HG03196 (cell line): ENCODE data around the gene ISLR.

ENCODE experiments used
- ATAC-seq: cut with Tn5 transposase; IDR thresholded peaks from one replicate; pipeline ENCODE4 v1.9.1; 2021; ENCODE audit not compliant: unreplicated experiment

The ISLR gene

DNA sequence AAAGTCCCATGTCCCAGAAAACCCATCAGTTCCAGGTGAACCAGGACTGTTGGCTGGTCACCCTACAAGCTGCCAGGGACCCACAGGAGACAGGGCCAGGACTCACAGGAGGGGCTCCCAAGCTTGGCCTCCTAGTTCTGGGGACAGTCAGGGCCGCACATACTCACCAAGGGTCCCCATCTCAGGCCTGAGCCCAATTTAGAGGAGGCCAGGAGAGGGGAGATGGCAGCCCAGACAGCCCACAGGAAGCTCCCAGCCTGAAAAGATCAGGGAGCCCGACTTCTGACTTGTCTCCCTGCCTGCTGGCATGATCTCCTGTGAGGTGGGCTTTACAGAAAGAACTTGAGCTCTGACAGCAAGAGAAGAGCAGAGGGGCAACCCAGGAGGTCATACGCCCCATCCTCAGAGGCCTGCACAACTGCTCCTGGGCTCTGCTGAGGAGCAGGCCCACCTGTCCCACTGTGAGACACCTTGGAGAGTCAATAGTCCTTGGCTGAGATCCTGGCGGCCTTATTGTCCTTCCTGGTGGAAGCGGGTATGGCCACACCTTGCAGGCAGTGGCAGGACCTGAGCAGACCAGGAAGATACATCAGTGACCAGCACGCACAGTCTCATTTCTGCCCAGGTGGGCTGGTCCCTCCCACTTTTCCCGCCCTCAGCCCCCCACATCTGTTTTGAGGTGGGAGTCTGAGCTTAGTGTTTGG lies 2.5 kb upstream of the ISLR start:
- no peak for ATAC-seq

DNA sequence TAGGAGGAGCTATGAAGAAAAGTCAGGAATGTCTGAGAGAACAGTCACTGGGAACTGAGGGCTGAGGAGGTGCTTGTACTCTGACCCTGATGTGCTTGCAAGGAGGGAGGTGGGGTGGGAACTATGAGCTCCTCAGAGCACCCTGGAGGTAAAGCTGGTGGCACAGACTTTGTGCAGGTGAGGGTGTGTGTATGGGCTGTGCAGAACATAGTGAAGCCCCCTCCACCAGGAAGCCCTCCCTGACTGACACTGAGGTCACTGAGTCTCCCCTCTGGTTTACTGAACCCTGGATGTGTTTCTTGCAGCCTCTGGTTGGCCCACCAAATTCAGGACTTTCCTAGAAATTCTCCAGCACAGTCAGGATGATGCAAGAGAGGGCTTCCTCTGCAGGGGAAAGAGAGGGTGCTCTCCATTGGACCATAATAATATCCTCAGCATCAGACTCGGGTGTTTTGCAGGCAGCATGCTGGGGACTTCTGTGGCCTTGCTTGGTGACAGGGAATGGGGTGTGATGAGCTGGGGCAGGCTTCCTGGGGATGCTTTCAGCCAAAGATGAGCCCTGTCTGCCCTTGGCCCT lies 1.5 kb upstream of the ISLR start:
- ATAC-seq, result no peak

DNA sequence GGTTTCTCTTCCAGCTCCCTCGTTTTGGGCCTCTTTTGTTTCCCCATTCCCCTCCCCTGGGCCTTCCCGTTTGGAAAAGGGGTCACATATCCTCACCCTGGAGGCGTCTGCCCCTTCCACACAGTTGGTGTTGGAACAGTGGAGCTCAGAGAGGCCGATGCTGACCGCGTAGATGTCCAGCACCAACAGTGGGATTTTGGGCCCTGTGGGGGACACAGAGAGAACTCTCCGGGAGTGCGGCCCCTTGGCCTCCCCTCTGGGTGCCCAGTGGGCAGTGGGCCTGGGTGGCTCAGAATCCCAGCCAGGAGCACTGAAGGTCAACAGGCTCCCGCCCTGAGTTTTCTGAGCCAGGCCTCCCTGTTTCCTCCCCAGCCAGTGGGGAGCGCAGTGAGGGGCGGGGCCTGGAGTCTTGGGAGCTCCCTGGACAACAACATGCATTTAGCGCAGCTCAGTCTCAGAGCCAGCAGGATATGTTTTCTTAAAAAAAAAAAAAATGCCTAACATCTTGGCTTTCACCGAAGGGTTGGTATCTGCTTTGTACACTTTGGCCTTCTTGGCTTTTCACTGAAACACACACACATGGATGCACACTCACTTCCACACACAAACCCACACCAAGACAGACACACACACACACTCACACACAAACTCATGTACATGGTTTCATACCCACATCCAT lies 670 bp upstream of the ISLR start:
- ATAC-seq, result no peak

DNA sequence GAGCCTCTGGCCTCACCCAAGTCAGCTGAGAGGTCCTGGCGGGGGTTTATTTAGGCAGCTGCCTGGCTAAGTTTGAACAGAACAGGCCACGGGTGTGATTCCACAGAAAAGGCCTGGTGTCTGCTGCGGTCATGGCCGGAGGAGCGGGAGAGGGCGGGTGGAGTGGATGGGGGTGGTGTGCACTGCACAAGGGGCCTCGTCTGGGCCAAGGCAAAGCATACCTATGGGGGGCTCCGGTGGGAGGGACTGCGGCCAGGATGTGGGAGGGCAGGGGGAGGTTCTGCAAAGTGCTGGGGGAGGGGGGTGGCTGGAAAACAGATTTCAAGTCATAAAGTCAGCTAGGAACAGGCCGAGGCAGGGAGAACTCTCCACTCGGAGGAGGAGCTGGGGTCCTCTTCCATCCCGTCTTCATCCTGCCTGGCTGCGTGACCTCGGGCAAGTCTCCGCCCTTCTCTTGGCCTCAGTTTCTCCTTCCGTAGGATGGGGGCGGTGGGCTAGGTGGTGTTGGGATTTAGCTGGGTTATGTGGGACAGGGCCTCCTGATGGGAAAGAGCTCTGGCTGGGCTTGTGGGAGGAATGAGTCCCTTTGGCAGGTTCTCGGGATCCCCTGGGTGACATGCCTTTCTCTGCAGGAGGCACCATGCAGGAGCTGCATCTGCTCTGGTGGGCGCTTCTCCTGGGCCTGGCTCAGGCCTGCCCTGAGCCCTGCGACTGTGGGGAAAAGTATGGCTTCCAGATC lies 878 bp downstream of the ISLR start:
- no peak for ATAC-seq

DNA sequence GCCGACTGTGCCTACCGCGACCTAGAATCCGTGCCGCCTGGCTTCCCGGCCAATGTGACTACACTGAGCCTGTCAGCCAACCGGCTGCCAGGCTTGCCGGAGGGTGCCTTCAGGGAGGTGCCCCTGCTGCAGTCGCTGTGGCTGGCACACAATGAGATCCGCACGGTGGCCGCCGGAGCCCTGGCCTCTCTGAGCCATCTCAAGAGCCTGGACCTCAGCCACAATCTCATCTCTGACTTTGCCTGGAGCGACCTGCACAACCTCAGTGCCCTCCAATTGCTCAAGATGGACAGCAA lies 1.4 kb downstream of the ISLR start:
- no peak for ATAC-seq

DNA sequence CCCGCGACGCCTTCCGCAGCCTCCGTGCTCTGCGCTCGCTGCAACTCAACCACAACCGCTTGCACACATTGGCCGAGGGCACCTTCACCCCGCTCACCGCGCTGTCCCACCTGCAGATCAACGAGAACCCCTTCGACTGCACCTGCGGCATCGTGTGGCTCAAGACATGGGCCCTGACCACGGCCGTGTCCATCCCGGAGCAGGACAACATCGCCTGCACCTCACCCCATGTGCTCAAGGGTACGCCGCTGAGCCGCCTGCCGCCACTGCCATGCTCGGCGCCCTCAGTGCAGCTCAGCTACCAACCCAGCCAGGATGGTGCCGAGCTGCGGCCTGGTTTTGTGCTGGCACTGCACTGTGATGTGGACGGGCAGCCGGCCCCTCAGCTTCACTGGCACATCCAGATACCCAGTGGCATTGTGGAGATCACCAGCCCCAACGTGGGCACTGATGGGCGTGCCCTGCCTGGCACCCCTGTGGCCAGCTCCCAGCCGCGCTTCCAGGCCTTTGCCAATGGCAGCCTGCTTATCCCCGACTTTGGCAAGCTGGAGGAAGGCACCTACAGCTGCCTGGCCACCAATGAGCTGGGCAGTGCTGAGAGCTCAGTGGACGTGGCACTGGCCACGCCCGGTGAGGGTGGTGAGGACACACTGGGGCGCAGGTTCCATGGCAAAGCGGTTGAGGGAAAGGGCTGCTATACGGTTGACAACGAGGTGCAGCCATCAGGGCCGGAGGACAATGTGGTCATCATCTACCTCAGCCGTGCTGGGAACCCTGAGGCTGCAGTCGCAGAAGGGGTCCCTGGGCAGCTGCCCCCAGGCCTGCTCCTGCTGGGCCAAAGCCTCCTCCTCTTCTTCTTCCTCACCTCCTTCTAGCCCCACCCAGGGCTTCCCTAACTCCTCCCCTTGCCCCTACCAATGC lies 2.0 kb downstream of the ISLR start:
- no peak for ATAC-seq

DNA sequence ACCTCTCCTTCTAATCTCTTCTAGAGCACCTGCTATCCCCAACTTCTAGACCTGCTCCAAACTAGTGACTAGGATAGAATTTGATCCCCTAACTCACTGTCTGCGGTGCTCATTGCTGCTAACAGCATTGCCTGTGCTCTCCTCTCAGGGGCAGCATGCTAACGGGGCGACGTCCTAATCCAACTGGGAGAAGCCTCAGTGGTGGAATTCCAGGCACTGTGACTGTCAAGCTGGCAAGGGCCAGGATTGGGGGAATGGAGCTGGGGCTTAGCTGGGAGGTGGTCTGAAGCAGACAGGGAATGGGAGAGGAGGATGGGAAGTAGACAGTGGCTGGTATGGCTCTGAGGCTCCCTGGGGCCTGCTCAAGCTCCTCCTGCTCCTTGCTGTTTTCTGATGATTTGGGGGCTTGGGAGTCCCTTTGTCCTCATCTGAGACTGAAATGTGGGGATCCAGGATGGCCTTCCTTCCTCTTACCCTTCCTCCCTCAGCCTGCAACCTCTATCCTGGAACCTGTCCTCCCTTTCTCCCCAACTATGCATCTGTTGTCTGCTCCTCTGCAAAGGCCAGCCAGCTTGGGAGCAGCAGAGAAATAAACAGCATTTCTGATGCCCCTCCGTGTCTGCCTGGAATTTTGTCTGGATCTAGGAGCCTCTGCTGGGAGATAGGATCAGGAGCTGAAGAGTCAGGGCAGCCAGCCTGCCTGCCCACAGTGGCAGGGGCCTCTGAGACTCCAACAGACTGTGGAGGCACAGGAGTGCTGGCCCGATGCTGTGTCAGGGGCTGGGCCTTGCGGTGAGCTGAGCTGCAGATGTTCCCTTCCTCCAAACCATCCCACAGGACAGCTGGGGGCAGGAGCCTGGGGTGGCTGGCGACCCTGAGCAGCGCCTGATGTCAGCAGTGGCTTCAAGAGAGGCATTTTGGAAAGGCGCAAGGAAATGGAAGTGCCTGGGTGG lies 3.0 kb downstream of the ISLR start:
- ATAC-seq, result no peak

DNA sequence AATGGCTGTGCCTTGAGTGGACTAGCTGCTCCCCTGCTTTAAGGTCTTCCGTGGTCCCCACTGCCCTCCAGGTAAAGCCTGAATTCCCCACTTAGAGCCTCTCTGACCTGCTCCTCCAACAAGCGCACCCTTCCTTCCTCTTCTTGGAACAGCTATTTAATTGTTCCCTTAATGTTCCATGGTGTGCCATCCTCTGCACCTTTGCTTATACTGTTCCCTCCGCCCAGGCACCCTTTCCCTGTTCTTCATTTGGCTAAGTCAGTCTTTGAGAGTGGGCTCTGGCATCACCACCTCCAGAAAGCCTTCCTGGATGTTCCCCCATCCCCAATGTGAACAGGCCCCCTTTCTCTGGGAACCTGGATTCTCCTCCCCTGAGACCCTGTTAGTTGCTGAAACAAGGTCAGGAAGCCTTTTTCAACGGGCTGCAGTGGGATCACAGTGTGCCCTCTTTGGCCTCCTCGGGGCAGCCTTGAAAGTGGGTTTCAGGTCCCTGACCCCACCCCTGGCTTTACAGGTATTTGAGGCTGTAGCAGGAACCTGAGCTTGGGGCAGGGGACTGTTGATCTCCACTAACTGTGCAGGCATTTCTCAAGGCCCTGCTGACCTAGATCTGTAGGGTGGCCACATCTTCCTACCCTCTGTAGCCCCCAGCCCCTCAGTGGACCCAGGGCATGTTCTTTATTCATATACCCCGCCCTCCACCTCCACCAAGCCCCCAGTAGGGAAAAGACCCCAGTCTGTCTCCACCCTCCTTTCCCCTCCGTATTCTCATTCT lies 5.0 kb downstream of the ISLR start:
- ATAC-seq, result no peak

DNA sequence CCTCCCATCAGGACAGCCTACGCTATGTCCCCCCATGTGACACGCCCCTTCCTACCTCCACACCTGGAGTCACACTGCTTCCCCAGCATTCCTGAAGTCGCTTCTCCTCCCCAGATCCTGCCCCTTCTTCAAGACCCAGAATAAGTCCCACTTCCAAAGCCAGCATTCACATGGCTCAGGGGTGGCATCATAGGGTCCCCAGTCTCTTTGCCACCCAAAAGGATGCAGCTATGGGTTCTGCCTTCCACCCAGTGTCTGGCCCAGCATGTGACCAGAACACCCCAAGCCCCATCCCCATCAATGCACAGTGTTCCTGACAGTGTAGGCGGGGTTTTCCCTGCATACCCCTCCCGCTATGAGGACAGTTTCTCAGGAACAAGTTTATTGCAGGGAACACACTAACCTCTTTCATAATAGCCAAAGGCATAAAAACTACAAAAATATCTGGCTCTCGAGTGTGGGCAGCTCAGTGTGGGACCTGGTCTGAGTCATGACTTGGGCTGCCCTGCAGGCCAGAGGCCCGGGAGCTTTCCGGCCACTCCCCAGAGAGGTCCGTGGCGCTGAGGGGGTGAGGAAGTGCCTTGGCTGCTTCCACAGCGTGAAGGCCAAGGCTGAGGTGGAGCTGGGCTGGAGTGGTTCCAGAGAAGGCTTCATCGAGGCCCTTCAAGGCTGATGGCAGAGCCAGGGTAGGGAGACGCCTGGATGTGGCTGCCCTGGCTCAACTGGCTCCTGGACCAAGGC lies 5.8 kb downstream of the ISLR start:
- ATAC-seq, result no peak

DNA sequence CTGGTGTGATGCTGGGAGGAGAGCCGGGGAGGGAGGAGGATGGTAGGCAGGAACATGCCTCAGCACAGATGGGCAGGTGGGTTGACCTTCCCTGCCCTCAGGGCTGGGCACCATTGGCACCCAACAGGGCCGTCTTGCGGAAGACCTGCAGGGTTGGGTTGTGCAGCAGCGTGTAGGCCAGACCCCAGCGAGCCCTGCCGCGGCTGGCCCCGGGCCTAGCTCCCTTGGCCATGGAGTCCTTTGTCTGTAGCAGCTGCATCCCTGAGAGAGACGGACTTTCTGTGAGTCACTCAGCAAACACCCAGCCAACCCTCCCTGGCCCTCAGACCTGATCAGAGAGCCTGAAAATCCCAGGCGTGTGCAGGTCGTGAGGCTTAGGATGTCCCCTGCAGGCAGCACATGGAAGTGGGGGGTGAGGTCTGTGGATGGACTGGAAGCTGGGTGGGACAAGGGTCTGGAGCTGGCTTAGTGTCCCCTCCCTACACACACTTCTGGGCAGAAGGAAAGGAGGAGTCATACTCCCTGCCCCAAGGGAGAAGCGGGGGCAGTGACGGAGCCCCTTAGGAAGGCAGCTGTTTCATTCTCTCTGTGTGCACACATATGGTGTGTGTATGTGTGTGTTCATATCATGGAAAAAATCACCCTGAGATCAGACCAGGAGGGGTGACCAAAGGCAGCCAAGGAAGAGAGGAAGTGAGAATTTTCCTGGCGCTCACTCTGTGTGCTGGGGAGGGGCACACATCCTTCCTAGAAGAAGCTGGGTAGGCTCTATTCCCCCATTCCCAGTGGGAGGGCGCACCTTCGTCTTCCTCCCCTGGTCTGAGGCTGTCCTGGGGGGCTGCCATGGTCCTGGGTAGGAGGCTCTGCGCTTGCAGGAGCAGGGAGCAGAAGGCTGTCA lies 6.7 kb downstream of the ISLR start:
- no peak for ATAC-seq

DNA sequence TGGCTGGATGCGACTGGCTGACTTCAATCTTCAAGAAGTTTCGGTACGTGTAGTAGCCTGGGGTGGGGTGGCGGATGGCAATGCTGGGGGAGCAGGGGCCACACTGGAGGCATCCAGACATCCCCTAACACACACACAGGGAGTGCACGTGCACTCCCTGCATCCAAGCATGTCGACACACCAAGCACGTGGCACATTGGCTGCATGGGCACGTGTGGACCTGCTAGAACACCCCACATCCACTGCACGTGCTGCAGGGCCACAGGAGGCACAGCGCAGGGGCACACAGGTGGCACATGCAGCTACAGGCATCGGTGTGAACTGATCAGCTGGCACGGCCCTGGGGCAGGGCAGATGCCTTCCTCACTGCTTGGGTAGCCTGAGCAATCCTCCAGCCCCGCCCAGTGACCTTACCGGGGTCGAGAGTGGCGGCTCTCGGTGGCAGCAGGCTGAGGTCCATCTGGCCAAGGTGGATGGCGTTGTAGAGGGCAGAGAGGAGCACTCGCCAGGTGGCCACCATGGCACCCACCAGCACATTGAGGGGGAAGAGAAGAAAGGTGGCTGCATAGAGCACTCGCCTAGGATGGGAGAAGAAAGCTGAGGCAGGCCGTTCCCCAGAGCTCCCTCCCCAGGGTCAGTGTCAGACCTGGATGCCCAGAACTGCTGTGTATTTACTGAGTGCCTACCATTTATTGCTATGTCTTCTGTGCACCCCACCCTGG lies 7.5 kb downstream of the ISLR start:
- no peak for ATAC-seq

DNA sequence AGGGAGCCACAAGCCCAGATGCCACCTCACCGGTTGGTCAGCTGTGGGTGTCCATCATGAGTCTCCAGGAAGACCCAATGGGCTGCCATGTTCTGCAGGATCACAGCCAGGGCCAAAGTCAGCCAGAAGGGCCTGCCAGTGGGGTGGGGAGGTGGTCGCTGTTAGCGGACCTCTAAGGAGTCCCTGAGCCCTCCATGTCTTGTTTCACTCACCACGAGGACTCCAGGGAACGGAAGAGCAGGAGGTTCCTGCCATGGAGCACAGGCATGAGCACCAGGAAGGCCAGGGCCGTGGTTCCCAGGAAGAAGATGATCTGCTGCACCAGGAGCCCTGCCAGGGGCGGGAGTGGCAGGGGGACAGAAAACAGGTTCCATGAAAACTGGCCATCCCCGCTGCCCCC lies 8.6 kb downstream of the ISLR start:
- ATAC-seq, result no peak

DNA sequence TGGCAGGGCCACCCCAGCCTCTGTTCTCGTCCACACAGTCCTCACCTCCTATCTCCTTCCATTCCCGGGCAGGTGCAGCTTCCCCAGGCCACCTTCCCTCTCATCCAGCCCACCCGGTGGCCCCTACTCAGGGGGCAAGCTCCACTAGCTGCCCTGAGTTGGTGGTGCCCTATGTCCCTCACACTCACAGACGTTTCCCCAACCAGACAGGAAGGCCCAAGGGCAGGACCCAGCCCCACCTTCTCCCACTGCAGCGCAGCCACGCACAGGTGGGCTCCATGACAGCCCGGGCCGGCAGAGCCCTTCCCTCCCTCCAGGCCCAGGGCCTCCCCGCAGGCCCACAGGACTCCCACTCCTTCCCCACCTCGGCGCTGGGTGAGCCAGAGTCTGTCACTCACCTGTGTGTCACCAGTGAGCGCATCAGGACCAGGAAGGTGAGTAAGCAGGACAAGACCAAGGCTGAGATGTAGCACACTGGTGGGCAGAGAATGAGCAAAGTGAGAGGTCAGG lies 11.1 kb downstream of the ISLR start:
- no peak for ATAC-seq

DNA sequence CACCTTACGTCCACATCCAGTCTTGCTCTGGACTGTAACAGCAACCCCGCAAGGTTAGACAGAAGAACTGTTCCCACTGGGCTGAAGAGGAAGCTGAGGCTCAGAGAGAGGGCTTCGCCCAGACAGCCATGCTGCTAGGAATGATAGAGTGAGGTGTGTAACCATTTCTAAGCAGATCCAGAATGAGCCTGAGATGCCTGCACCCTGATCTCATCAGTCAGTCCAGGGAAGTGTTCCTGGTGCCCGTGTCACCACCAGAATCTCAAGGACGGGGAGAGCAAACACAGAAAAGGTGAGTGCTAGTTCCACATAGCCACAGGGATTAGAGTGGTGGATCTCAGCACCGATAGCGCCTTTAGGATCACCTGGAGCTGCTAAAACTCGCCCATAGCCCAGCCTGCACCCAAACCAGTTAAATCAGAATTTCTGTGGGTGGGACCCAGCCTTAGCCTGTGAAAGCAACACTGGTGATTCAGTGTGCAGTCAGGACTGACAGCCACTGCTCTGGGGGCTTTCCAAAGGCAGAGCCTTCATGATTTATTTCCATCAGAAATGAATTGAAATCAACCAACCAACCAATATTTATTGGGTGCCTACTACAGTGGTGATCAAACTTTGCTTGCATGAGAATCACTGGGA lies 12.3 kb downstream of the ISLR start:
- ATAC-seq, result no peak

DNA sequence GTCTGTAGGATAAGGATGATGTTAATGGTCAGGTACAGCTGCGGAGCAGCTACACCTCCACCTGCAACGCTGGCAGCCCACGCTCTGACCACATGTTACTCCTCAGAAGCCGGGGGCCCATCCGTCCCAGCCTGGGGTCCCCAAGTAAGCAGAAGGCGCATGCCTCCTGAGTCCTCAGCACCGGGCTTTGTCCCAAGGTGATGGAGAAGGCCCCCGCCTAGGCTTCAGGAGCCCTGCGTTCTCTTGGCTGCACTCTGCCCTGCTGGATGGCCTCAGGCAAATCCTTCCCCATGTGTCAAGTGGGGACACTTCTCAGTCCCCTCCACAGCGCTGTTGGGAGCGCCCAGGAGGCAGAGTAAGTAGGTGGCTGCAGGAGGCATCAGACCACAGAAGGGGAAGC lies 14.7 kb downstream of the ISLR start:
- ATAC-seq, result no peak

DNA sequence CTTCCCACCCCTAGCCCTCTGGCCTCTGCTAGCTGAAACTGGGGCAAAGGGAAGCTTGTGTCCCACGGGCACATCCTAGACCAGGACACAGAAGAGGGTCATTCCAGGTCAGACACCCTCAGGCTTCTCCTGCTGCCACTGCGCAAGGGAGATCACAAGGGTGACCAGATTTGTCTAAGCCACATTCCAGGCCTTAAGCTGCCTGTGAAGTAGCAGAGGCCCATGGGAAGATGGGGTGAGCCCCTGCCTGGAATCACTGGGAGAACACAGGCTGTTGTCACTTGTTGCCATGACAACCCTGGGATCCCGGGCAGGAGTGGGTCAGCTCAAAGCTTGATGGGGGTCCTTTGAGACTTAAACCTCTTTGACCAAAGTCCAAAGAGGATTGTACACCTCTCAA lies 18.3 kb downstream of the ISLR start:
- no peak for ATAC-seq
